RWPE2 (cell line): Measurements from ENCODE around the gene LRRC3B.

Experiments used
- ATAC-seq: fragments of 200-7000 bp; cut with Tn5 transposase; 3 replicates; pipeline ENCODE4 v1.9.1; 2021; ENCODE audit warnings: low read depth
- DNase-seq: peaks from one replicate; pipeline ENCODE4 v3.0.0-alpha.2; 2020; ENCODE audit warnings: low spot score
- H3K27ac ChIP-seq: fragments of 450-650 bp; 2 replicates; pipeline ENCODE4 v1.5.1; 2017; ENCODE audit warnings: mild to moderate bottlenecking; ENCODE audit not compliant: poor library complexity, severe bottlenecking
- H3K27me3 ChIP-seq: fragments of 250-450 bp; sonication (Bioruptor Pico); 2 replicates; pipeline ENCODE4 v1.5.1; 2021; ENCODE audit warnings: mild to moderate bottlenecking, moderate library complexity; ENCODE audit not compliant: insufficient read depth, poor library complexity, severe bottlenecking
- H3K36me3 ChIP-seq: fragments of 250-450 bp; sonication (Bioruptor Pico); 2 replicates; pipeline ENCODE4 v1.5.1; 2020; ENCODE audit warnings: low read depth, mild to moderate bottlenecking, moderate library complexity
- H3K4me1 ChIP-seq: fragments of 250-450 bp; sonication (Bioruptor Pico); 2 replicates; pipeline ENCODE4 v1.5.1; 2021; ENCODE audit warnings: mild to moderate bottlenecking, moderate library complexity; ENCODE audit not compliant: insufficient read depth, poor library complexity, severe bottlenecking
- H3K4me3 ChIP-seq: fragments of 250-450 bp; sonication (Bioruptor Pico); 2 replicates; pipeline ENCODE4 v1.5.1; 2021; ENCODE audit warnings: mild to moderate bottlenecking, moderate library complexity; ENCODE audit not compliant: severe bottlenecking
- H3K9me3 ChIP-seq: fragments of 250-450 bp; sonication (Bioruptor Pico); 2 replicates; pipeline ENCODE4 v1.5.1; 2021; ENCODE audit warnings: mild to moderate bottlenecking, moderate library complexity; ENCODE audit not compliant: severe bottlenecking
- CTCF ChIP-seq: fragments of 450-650 bp; IDR thresholded peaks from one replicate; pipeline ENCODE4 v1.5.1; 2017; ENCODE audit warnings: mild to moderate bottlenecking, moderate library complexity; ENCODE audit not compliant: poor library complexity, severe bottlenecking

The LRRC3B gene

GRCh38 chr3:26655231-26655630 is 32.7 kb downstream of the LRRC3B start:
- Histone ChIP-seq H3K4me1 (no peaks in the 10 kb centered on the region), H3K4me3 (no peak overlapping the region), H3K9me3 (no peaks in the 10 kb centered on the region), H3K36me3 (no peaks in the 10 kb centered on the region), H3K27ac (no peak overlapping the region), H3K27me3 (no peaks in the 10 kb centered on the region)
- no peak for TF ChIP-seq CTCF
- ATAC-seq (no peak), DNase-seq (no peak)

- ATAC-seq (no peak), DNase-seq (no peak)
- Histone ChIP-seq H3K27me3 (no peaks in the 10 kb centered on the region), H3K4me1 (no peaks in the 10 kb centered on the region), H3K36me3 (no peaks in the 10 kb centered on the region), H3K9me3 (peaks cover 2% of the 10 kb centered on the region), H3K27ac (no peak overlapping the region), H3K4me3 (no peak overlapping the region)
- no peak for TF ChIP-seq CTCF
These were observed 34.9 kb downstream of the LRRC3B start for GRCh38 chr3:26657348-26657976.

- TF ChIP-seq CTCF, result no peak
- Histone ChIP-seq H3K4me1 (no peaks in the 10 kb centered on the region), H3K9me3 (no peaks in the 10 kb centered on the region), H3K27me3 (no peaks in the 10 kb centered on the region), H3K36me3 (no peaks in the 10 kb centered on the region), H3K27ac (no peak overlapping the region), H3K4me3 (no peak overlapping the region)
- DNase-seq (no peak), ATAC-seq (no peak)
These were observed 45.6 kb downstream of the LRRC3B start for GRCh38 chr3:26668171-26668570.

GRCh38 chr3:26668696-26669095 is 46.1 kb downstream of the LRRC3B start:
- Histone ChIP-seq H3K4me1 (no peaks in the 10 kb centered on the region), H3K36me3 (no peaks in the 10 kb centered on the region), H3K27me3 (no peaks in the 10 kb centered on the region), H3K4me3 (no peak overlapping the region), H3K27ac (no peak overlapping the region), H3K9me3 (no peaks in the 10 kb centered on the region)
- no peak for ATAC-seq
- DNase-seq, result no peak
- TF ChIP-seq CTCF, result no peak

- Histone ChIP-seq H3K27me3 (no peaks in the 10 kb centered on the region), H3K9me3 (no peaks in the 10 kb centered on the region), H3K36me3 (no peaks in the 10 kb centered on the region), H3K4me1 (no peaks in the 10 kb centered on the region), H3K27ac (no peak overlapping the region), H3K4me3 (no peak overlapping the region)
- ATAC-seq, result no peak
- no peak for TF ChIP-seq CTCF
- no peak for DNase-seq
These were observed 52.8 kb downstream of the LRRC3B start for GRCh38 chr3:26675336-26675735.
